Measurements from ENCODE around the gene MECR. TPM values are rescaled to one million over a fixed set of nuclear protein-coding genes. Genes with fewer than 3 reads are reported as not detected.

The MECR gene
- total and polyA plus RNA-seq, 10 of the 15 experiments (the other 5 are each of a cell fraction or from before 2014, with no cell fraction given), result 7.6 to 66.3 (median 38.7) TPM

DNA sequence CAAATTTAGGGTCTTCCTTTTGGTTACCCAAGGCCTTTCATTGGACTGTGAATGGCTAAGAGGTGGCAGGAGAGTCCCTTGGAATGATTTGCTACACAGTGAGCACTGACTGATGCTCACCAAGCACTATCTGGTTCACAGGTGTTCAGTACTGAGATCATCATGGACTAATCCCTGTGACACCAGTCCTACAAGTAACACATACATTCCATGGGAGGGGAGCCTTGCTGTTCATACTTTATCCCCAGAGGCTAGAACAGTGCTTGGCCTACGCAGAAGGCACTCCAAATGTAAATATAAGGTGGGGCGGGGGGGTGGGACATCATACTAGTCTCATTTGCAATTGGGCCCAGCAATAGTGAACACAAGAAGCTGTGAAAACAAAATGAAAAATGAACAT, 86.6 kb downstream of the MECR start:
- DNase-seq (ENCODE audit: low read depth, low spot score) (no peak), FAIRE-seq (no peak), ATAC-seq (no peak)
- Histone ChIP-seq H3K9ac (ENCODE audit: control insufficient read depth, insufficient read depth, low read length) (no peak overlapping the region), H3K4me3 (no peak overlapping the region), H3K36me3 (ENCODE audit: control insufficient read depth in 2 of 2, insufficient read depth in 2 of 2, low read length in 1 of 2) (peaks cover 15 to 24% of the 10 kb centered on the region in 2 experiments), H3K4me2 (ENCODE audit: control insufficient read depth, insufficient read depth) (no peak overlapping the region), H3K27ac (ENCODE audit: control insufficient read depth, insufficient read depth) (no peak overlapping the region), H3K4me1 (ENCODE audit: control insufficient read depth, insufficient read depth, low read length) (no peaks in the 10 kb centered on the region), H3K79me2 (ENCODE audit: control insufficient read depth, insufficient read depth, low read length) (no peaks in the 10 kb centered on the region), H4K20me1 (ENCODE audit: control insufficient read depth, insufficient read depth) (no peaks in the 10 kb centered on the region), H2AFZ (ENCODE audit: control insufficient read depth, low read depth, low read length) (no peak overlapping the region), H3K27me3 (replicated peaks in 1 of 2; ENCODE audit: control insufficient read depth in 2 of 2, insufficient read depth in 2 of 2, low read length in 1 of 2) (no peaks in the 10 kb centered on the region), H3K9me3 (replicated peaks; ENCODE audit: control insufficient read depth, insufficient read depth, low read length) (no peaks in the 10 kb centered on the region)
- in situ Hi-C loops (cut with MboI) (no loop called here), intact Hi-C loops (cut with micrococcal nuclease; ENCODE audit: unreplicated experiment) (no loop called here)
- RAD21 ChIA-PET (ENCODE audit: unreplicated experiment), result no interaction called here
- SMC1A ChIA-PET (ENCODE audit: uncharacterized antibody, unreplicated experiment), result no interaction called here
- no TSS peak for BruUV-seq (replicated peaks)
- POLR2A ChIA-PET, result no interaction called here
- CTCF ChIA-PET, result no interaction called here
- no peak for TF ChIP-seq PKNOX1 (IDR thresholded peaks at IDR 0.05)
- TF ChIP-seq BCL11A (IDR thresholded peaks at IDR 0.05; ENCODE audit: low read depth, low read length), result no peak
- TF ChIP-seq SPI1 (IDR thresholded peaks at IDR 0.05; ENCODE audit: borderline replicate concordance, insufficient read depth, low read depth, low read length), result no peak
- TF ChIP-seq PML (IDR thresholded peaks at IDR 0.05; ENCODE audit: low read length), result no peak
- TF ChIP-seq ZNF687 (IDR thresholded peaks at IDR 0.05), result no peak
- TF ChIP-seq EP300 (IDR thresholded peaks at IDR 0.05; ENCODE audit: borderline replicate concordance in 1 of 2, control insufficient read depth in 1 of 2, low read depth in 2 of 2, low read length in 2 of 2), result no peak
- TF ChIP-seq SIN3A (IDR thresholded peaks at IDR 0.05; ENCODE audit: low read depth, low read length), result no peak
- WGBS (ENCODE audit: insufficient coverage, insufficient replicate concordance, low lambda C conversion rate, missing lambda C conversion rate), result 88% methylated on average over 2 of the region's 2 CpGs
